HFF-Myc (cell line): Measurements from ENCODE around the gene CXCR2.
"Not testable (repeated sequence)": the region's sequence is repeated elsewhere in the genome, so short reads cannot be mapped to it uniquely, and the experiment has no call there.

ENCODE experiments used
- DNase-seq: peaks from one replicate; pipeline ENCODE4 v3.0.0-alpha.2; 2011; ENCODE audit warnings: low read depth; ENCODE audit errors: extremely low read depth
- H3K4me3 ChIP-seq: replicated peaks from 2 replicates; pipeline ENCODE4 v1.5.1; 2011; ENCODE audit warnings: low read depth, mild to moderate bottlenecking, control low read depth, low read length
- TF ChIP-seq, protein P1 (sequence below): IDR thresholded peaks from 2 replicates; pipeline ENCODE4 v1.5.1; 2012; ENCODE audit warnings: mild to moderate bottlenecking, low read depth, low read length, control low read depth; ENCODE audit errors: missing control alignments

The CXCR2 gene

DNA sequence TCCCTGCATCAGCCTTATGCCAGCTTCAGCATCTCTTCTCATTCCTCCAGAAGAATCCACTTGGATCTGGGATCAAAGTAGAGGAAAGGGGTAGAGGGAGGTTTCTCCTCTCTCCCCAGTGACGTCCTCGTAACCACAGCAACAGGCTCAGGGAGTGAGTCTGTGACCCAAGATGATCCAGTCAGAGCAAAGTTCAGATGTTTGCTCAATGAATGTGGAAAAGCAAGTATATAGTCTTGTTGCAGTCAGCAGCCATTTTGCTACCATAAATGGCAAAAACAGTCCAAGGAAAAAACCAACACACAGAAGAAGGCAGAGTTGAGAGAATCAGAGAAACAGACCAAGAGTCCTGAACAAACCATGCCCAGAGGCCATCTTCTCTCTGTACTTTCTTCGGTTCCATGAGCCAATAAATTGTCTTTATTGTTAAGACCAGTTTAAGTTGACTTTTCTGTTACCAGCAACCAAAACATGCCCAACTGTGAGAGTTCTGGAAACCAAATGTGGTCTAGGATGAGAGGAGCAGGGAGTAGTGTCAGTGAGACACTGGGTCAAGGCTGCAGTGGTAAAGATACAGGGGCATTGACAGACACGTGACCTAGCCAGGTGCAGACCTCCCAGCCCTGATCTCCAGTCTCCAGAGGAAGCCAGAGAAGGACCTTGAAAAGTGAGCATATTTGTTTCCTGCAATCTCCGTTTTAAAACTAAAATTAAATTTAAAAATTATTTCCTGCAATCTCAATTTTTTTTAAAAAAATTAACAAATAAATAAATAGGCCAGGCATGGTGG, 44.1 kb downstream of the CXCR2 start:
- no peak overlapping the region for H3K4me3 ChIP-seq
- DNase-seq, result no peak
- TF ChIP-seq, protein P1, sequence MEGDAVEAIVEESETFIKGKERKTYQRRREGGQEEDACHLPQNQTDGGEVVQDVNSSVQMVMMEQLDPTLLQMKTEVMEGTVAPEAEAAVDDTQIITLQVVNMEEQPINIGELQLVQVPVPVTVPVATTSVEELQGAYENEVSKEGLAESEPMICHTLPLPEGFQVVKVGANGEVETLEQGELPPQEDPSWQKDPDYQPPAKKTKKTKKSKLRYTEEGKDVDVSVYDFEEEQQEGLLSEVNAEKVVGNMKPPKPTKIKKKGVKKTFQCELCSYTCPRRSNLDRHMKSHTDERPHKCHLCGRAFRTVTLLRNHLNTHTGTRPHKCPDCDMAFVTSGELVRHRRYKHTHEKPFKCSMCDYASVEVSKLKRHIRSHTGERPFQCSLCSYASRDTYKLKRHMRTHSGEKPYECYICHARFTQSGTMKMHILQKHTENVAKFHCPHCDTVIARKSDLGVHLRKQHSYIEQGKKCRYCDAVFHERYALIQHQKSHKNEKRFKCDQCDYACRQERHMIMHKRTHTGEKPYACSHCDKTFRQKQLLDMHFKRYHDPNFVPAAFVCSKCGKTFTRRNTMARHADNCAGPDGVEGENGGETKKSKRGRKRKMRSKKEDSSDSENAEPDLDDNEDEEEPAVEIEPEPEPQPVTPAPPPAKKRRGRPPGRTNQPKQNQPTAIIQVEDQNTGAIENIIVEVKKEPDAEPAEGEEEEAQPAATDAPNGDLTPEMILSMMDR, result no peak

DNA sequence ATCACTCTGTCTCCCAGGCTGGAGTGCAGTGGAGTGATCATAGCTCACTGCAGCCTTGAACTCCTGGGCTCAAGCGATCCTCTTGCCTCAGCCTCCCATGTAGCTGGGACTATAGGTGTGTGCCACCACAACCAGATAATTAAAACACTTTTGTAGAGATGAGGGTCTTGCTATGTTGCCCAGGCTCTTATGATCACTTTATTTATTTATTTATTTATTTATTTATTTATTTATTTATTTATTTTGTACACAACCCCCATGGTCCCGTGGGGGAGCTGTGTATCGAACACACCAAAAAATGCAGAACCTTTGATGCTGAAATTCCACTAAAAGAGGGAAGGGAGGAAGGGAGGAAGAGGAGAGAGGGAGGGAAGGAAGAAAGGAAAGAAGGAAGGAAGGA, 45.9 kb downstream of the CXCR2 start:
- not testable (repeated sequence) for DNase-seq, H3K4me3 ChIP-seq

DNA sequence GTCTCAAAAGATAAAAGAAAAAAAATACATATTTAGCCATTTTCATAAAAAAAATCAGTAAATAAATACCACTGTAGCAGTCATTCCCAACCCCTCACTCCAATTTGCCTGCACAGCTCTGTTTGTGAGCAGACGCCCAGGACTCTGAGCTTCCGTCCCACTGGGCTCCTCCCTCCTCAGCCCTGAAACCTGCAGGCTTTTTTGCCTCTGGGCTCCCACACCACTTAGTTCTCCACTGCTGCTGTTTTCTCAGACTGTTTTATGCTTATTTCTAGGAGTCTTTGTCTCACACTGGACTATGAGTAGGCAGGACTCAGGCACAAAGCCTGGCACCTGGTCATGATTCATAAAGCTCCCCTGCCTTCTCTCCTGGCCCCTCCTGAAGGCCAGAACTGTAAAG, 47.0 kb downstream of the CXCR2 start:
- TF ChIP-seq, protein P1, result no peak
- H3K4me3 ChIP-seq, result no peak overlapping the region
- no peak for DNase-seq

DNA sequence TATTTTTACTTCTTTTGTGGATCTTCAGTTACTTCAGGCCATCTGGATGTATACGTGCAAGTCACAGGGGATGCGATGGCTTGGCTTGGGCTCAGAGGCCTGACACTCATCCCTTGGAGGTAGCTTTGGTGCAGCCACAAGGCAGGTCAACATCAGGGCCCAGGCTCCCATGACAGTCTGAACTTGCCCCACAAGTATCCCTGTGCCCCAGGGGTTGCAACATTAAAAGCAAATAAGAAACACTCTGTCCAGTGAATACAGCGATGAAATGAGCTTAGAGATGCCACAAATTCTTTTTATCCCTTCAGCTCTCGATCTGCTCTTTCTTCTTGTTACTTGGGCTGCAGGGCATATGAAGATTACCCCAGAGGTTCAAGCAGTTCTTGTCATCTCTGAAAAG, 54.0 kb downstream of the CXCR2 start:
- no peak for DNase-seq
- no peak overlapping the region for H3K4me3 ChIP-seq
- TF ChIP-seq, protein P1, result no peak

DNA sequence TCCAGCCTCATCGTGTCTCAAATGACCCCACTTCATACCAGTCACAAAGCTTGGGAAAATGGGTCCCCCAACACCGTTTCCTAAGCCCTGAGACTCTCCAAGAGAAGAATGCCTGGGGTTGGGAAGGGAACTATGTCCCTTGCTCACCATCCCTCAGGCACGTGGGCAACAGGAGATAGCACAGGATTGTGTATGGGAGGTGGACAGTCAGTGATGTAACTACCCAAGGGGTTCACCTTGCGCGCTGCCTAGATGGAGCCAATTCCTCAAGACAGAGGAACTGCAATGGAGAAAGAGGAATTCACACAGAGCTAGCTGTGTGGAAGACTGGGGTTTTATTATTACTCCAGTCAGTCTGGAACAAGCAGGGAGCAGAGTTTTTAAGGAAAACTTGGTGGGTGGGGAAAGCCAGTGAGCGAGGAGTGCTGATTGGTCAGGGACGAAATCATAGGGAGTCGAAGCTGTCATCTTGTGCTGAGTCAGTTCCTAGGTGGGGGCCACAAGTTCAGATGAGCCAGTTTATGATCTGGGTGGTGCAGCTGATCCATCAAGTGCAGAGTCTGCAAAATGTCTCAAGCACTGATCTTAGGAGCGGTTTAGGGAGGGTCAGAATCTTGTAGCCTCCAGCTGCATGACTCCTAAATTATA, 54.8 kb downstream of the CXCR2 start:
- no peak for DNase-seq
- H3K4me3 ChIP-seq, result no peak overlapping the region
- TF ChIP-seq, protein P1, result no peak

DNA sequence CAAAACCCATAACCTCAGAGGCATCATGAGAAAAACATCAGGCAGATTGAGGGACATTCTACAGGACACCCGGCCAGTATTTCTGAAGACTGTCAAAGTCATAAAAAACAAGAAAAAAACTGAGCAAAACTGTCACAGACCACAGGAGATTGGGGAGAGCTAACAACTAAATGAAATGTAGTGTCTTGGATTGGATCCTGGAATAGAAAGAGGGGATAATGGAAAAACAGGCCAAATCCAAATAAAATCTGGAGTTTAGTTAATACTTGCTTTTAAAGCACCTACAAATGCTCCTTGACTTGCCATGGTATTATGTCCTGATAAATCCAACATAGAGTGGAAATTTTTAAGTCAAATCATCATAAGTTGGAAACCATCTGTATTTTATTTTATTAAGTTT, 58.5 kb downstream of the CXCR2 start:
- H3K4me3 ChIP-seq, result no peak overlapping the region
- DNase-seq, result no peak
- TF ChIP-seq, protein P1, result no peak

DNA sequence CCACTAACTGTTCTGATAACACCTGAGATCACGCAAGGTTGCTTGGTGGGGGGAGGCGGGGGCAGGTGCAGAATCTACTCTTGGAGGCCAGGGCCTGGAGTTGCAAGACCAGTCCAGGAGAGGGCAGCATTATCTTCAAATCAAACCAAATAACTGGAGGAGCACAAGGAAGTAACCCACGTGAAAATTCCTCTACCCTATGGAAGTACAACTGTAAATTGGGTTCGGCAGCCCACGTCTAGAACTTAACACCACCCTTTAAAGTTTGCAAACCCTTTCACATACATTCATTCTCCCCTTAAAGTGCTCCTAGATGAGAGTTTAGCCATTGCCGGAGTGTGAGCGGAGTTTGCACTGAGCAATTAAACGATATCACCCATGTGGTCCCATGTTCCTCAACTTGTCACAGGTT, 60.5 kb downstream of the CXCR2 start:
- TF ChIP-seq, protein P1, result peak; percentile 77
- H3K4me3 ChIP-seq, result no peak overlapping the region

More for the DNA sequence above, 60.5 kb downstream of the CXCR2 start:
- peak; percentile 45 for DNase-seq
